ENCODE data around the gene TSGA10. TPM values are rescaled to one million over a fixed set of nuclear protein-coding genes. Genes with fewer than 3 reads are reported as not detected.

TSGA10 gene
- total RNA-seq, 1 donor from 2014 or later, result 20.4 TPM

GRCh38 chr2:99190548-99190947, 35.8 kb upstream of the TSGA10 start:
- ChIA-PET CTCF (no interaction called here), POLR2A (interaction anchor here (0.7 kb wide), 1 partner anchor 11 kb away, joined by 4 read pairs; no protein-coding TSS in a partner anchor)
- H3K27me3 Mint-ChIP-seq, result no peaks in the 10 kb centered on the region
- no peak overlapping the region for H3K27ac Mint-ChIP-seq
- DNase-seq, result no peak
- peaks cover 2% of the 10 kb centered on the region for H3K4me1 Mint-ChIP-seq
- no peak for ATAC-seq (ENCODE audit: low read depth)
- no peak overlapping the region for H3K4me3 Mint-ChIP-seq
- peaks cover 65% of the 10 kb centered on the region for H3K36me3 Mint-ChIP-seq (ENCODE audit: low read depth)
- intact Hi-C loops (cut with micrococcal nuclease), result no loop called here
- no peaks in the 10 kb centered on the region for H3K9me3 Mint-ChIP-seq
- TF ChIP-seq CTCF (IDR thresholded peaks at IDR 0.05), result no peak

- Mint-ChIP-seq H3K9me3 (no peaks in the 10 kb centered on the region), H3K36me3 (ENCODE audit: low read depth) (peaks cover 57% of the 10 kb centered on the region), H3K27me3 (no peaks in the 10 kb centered on the region), H3K27ac (no peak overlapping the region), H3K4me3 (no peak overlapping the region), H3K4me1 (peaks cover 13% of the 10 kb centered on the region)
- ChIA-PET CTCF (no interaction called here), POLR2A (no interaction called here)
- DNase-seq (no peak), ATAC-seq (ENCODE audit: low read depth) (no peak)
- TF ChIP-seq CTCF (IDR thresholded peaks at IDR 0.05), result no peak
- intact Hi-C loops (cut with micrococcal nuclease), result no loop called here
These were observed 33.6 kb upstream of the TSGA10 start for GRCh38 chr2:99188357-99188756.

- POLR2A ChIA-PET, result no interaction called here
- Mint-ChIP-seq H3K36me3 (ENCODE audit: low read depth) (peaks cover 45% of the 10 kb centered on the region), H3K9me3 (no peaks in the 10 kb centered on the region), H3K27ac (no peak overlapping the region), H3K27me3 (no peaks in the 10 kb centered on the region), H3K4me3 (no peak overlapping the region), H3K4me1 (peaks cover 21% of the 10 kb centered on the region)
- TF ChIP-seq CTCF (IDR thresholded peaks at IDR 0.05), result no peak
- CTCF ChIA-PET, result no interaction called here
- DNase-seq, result no peak
- intact Hi-C loops (cut with micrococcal nuclease), result no loop called here
- no peak for ATAC-seq (ENCODE audit: low read depth)
These were observed 32.3 kb upstream of the TSGA10 start for GRCh38 chr2:99187011-99187410.

GRCh38 chr2:99184811-99185210, 30.1 kb upstream of the TSGA10 start:
- no peak for ATAC-seq (ENCODE audit: low read depth)
- POLR2A ChIA-PET, result interaction anchor here (0.6 to 1.1 kb wide), 3 partner anchors 11 to 152 kb away, joined by 3 read pairs; partner anchors contain the start of genes C2orf15 and EIF5B
- H3K4me1 Mint-ChIP-seq, result peaks cover 38% of the 10 kb centered on the region
- no peak overlapping the region for H3K27ac Mint-ChIP-seq
- H3K9me3 Mint-ChIP-seq, result no peaks in the 10 kb centered on the region
- intact Hi-C loops (cut with micrococcal nuclease), result loop anchor here (5.0 kb wide), 1 partner anchor 453 kb away; the partner anchor contains the start of gene MGAT4A
- H3K4me3 Mint-ChIP-seq, result no peak overlapping the region
- peaks cover 36% of the 10 kb centered on the region for H3K36me3 Mint-ChIP-seq (ENCODE audit: low read depth)
- no peak for TF ChIP-seq CTCF (IDR thresholded peaks at IDR 0.05)
- no peaks in the 10 kb centered on the region for H3K27me3 Mint-ChIP-seq
- DNase-seq, result no peak
- CTCF ChIA-PET, result no interaction called here

- H3K27me3 Mint-ChIP-seq, result no peaks in the 10 kb centered on the region
- ChIA-PET CTCF (no interaction called here), POLR2A (interaction anchor here (4.0 kb wide), 1 partner anchor 28 kb away, joined by 46 read pairs; the partner anchor contains the start of genes LIPT1 and TSGA10)
- no peak for ATAC-seq (ENCODE audit: low read depth)
- H3K36me3 Mint-ChIP-seq (ENCODE audit: low read depth), result peaks cover 33% of the 10 kb centered on the region
- peaks cover 52% of the 10 kb centered on the region for H3K4me1 Mint-ChIP-seq
- intact Hi-C loops (cut with micrococcal nuclease), result loop anchor here (5.0 kb wide), 1 partner anchor 451 kb away; the partner anchor contains the start of gene MGAT4A
- H3K9me3 Mint-ChIP-seq, result no peaks in the 10 kb centered on the region
- DNase-seq, result no peak
- no peak overlapping the region for H3K4me3 Mint-ChIP-seq
- no peak overlapping the region for H3K27ac Mint-ChIP-seq
- TF ChIP-seq CTCF (IDR thresholded peaks at IDR 0.05), result no peak
These were observed 28.3 kb upstream of the TSGA10 start for GRCh38 chr2:99183025-99183424.

Data from activated B cell treated with CpG ODN at 0.5 μM for 24 hours (primary cell).